ENCODE data around the gene UVRAG.

Gene UVRAG

GRCh38 chr11:75778962-75779361 lies 36.0 kb upstream of the UVRAG start:
- Histone ChIP-seq H2AFZ (no peak overlapping the region), H3K27me3 (ENCODE audit: control insufficient read depth, insufficient read depth, low read length) (no peaks in the 10 kb centered on the region), H3K79me2 (no peaks in the 10 kb centered on the region), H3K4me3 (ENCODE audit: low read depth, low read length) (no peak overlapping the region), H3K4me2 (ENCODE audit: low read length) (no peak overlapping the region), H3K27ac (no peak overlapping the region), H3K9me3 (ENCODE audit: control insufficient read depth, low read length) (no peaks in the 10 kb centered on the region), H3K4me1 (no peaks in the 10 kb centered on the region), H3K9ac (no peak overlapping the region), H3K36me3 (ENCODE audit: control insufficient read depth, insufficient read depth, low read length) (no peaks in the 10 kb centered on the region)
- TF ChIP-seq CTCF (IDR thresholded peaks at IDR 0.05) = no peak

GRCh38 chr11:75779960-75780359 lies 35.0 kb upstream of the UVRAG start:
- H3K4me1 ChIP-seq = no peaks in the 10 kb centered on the region

GRCh38 chr11:75780888-75781287 lies 34.1 kb upstream of the UVRAG start:
- Histone ChIP-seq H3K9ac (no peak overlapping the region), H3K4me3 (ENCODE audit: low read depth, low read length) (no peak overlapping the region), H3K4me2 (ENCODE audit: low read length) (no peak overlapping the region), H3K27me3 (ENCODE audit: control insufficient read depth, insufficient read depth, low read length) (no peaks in the 10 kb centered on the region), H3K27ac (no peak overlapping the region), H3K4me1 (no peaks in the 10 kb centered on the region), H2AFZ (no peak overlapping the region), H3K9me3 (ENCODE audit: control insufficient read depth, low read length) (no peaks in the 10 kb centered on the region), H3K79me2 (no peaks in the 10 kb centered on the region), H3K36me3 (ENCODE audit: control insufficient read depth, insufficient read depth, low read length) (no peaks in the 10 kb centered on the region)
- TF ChIP-seq CTCF (IDR thresholded peaks at IDR 0.05) = no peak

More at GRCh38 chr11:75779960-75780359, 35.0 kb upstream of the UVRAG start:
- Histone ChIP-seq H2AFZ (no peak overlapping the region), H3K36me3 (ENCODE audit: control insufficient read depth, insufficient read depth, low read length) (no peaks in the 10 kb centered on the region), H3K9me3 (ENCODE audit: control insufficient read depth, low read length) (no peaks in the 10 kb centered on the region), H3K4me3 (ENCODE audit: low read depth, low read length) (no peak overlapping the region), H3K27me3 (ENCODE audit: control insufficient read depth, insufficient read depth, low read length) (no peaks in the 10 kb centered on the region), H3K9ac (no peak overlapping the region), H3K4me2 (ENCODE audit: low read length) (no peak overlapping the region), H3K79me2 (no peaks in the 10 kb centered on the region), H3K27ac (no peak overlapping the region)
- TF ChIP-seq CTCF (IDR thresholded peaks at IDR 0.05) = no peak

- Histone ChIP-seq H3K27ac (no peak overlapping the region), H3K9me3 (ENCODE audit: control insufficient read depth, low read length) (no peaks in the 10 kb centered on the region), H2AFZ (no peak overlapping the region), H3K9ac (no peak overlapping the region), H3K4me3 (ENCODE audit: low read depth, low read length) (no peak overlapping the region), H3K36me3 (ENCODE audit: control insufficient read depth, insufficient read depth, low read length) (no peaks in the 10 kb centered on the region), H3K4me1 (no peaks in the 10 kb centered on the region), H3K4me2 (ENCODE audit: low read length) (no peak overlapping the region), H3K27me3 (ENCODE audit: control insufficient read depth, insufficient read depth, low read length) (no peaks in the 10 kb centered on the region), H3K79me2 (no peaks in the 10 kb centered on the region)
- no peak for TF ChIP-seq CTCF (IDR thresholded peaks at IDR 0.05)
Observed at GRCh38 chr11:75781296-75781695, 33.7 kb upstream of the UVRAG start.

- Histone ChIP-seq H3K9ac (no peak overlapping the region), H3K4me3 (ENCODE audit: low read depth, low read length) (no peak overlapping the region), H3K9me3 (ENCODE audit: control insufficient read depth, low read length) (no peaks in the 10 kb centered on the region), H3K79me2 (no peaks in the 10 kb centered on the region), H3K4me1 (no peaks in the 10 kb centered on the region), H3K4me2 (ENCODE audit: low read length) (no peak overlapping the region), H2AFZ (no peak overlapping the region), H3K27ac (no peak overlapping the region), H3K36me3 (ENCODE audit: control insufficient read depth, insufficient read depth, low read length) (no peaks in the 10 kb centered on the region), H3K27me3 (ENCODE audit: control insufficient read depth, insufficient read depth, low read length) (no peaks in the 10 kb centered on the region)
- no peak for TF ChIP-seq CTCF (IDR thresholded peaks at IDR 0.05)
Observed at GRCh38 chr11:75781831-75782230, 33.2 kb upstream of the UVRAG start.

Data from parathyroid adenoma (tissue), 2 donors.